Chondrocyte (in vitro differentiated cells): Measurements from ENCODE around the gene UBASH3B. TPM values are rescaled to one million over a fixed set of nuclear protein-coding genes. Genes with fewer than 3 reads are reported as not detected.

Experiments
- DNase-seq: peaks from one replicate; pipeline ENCODE4 v3.0.0; 2021; ENCODE audit warnings: mixed read lengths, low spot score
- H3K27ac Mint-ChIP-seq: one replicate; pipeline ENCODE4 v1.8.0; 2021; ENCODE audit warnings: mild to moderate bottlenecking, moderate library complexity, mixed read lengths; ENCODE audit not compliant: unreplicated experiment
- H3K27me3 Mint-ChIP-seq: 2 replicates; pipeline ENCODE4 v1.8.0; 2021; ENCODE audit warnings: low read depth, mixed read lengths
- H3K36me3 Mint-ChIP-seq: 2 replicates; pipeline ENCODE4 v1.8.0; 2021; ENCODE audit warnings: low read depth, mixed read lengths
- H3K4me1 Mint-ChIP-seq: 2 replicates; pipeline ENCODE4 v1.8.0; 2021; ENCODE audit warnings: low read depth, mild to moderate bottlenecking, mixed read lengths
- H3K4me3 Mint-ChIP-seq: one replicate; pipeline ENCODE4 v1.8.0; 2021; ENCODE audit warnings: mild to moderate bottlenecking, moderate library complexity, mixed read lengths; ENCODE audit not compliant: unreplicated experiment
- H3K9me3 Mint-ChIP-seq: 2 replicates; pipeline ENCODE4 v1.8.0; 2021; ENCODE audit warnings: low read depth, mixed read lengths
- CTCF ChIP-seq: fragments of 200-600 bp; sonication (generic); IDR thresholded peaks from 2 replicates; pipeline ENCODE4 v1.5.0; 2021; ENCODE audit warnings: antibody characterized with exemption, mild to moderate bottlenecking, moderate library complexity
- total RNA-seq: library from RNA; stranded (reverse); gene quantifications from 3 replicates; pipeline ENCODE4 v1.2.1, GENCODE V29; 2021

The UBASH3B gene
- total RNA-seq, 1 donor from 2014 or later: 14.4 TPM

- DNase-seq: no peak
- Mint-ChIP-seq H3K36me3 (no peaks in the 10 kb centered on the region), H3K27me3 (no peaks in the 10 kb centered on the region), H3K27ac (no peak overlapping the region), H3K4me3 (no peak overlapping the region), H3K4me1 (peaks cover 37% of the 10 kb centered on the region), H3K9me3 (no peaks in the 10 kb centered on the region)
- no peak for TF ChIP-seq CTCF
Observed at GRCh38 chr11:122804161-122804560, 148.6 kb downstream of the UBASH3B start.

- H3K27ac Mint-ChIP-seq: no peak overlapping the region
Observed at GRCh38 chr11:122804796-122805195, 149.3 kb downstream of the UBASH3B start.

GRCh38 chr11:122807731-122808477 lies 152.4 kb downstream of the UBASH3B start:
- H3K9me3 Mint-ChIP-seq: no peaks in the 10 kb centered on the region
- H3K27me3 Mint-ChIP-seq: no peaks in the 10 kb centered on the region
- TF ChIP-seq CTCF: no peak
- no peaks in the 10 kb centered on the region for H3K36me3 Mint-ChIP-seq
- peaks cover 45% of the 10 kb centered on the region for H3K4me1 Mint-ChIP-seq
- H3K4me3 Mint-ChIP-seq: no peak overlapping the region
- H3K27ac Mint-ChIP-seq: peak overlapping the region; percentile 49
- DNase-seq: no peak

More at GRCh38 chr11:122804796-122805195, 149.3 kb downstream of the UBASH3B start:
- TF ChIP-seq CTCF: no peak
- H3K27me3 Mint-ChIP-seq: no peaks in the 10 kb centered on the region
- peaks cover 43% of the 10 kb centered on the region for H3K4me1 Mint-ChIP-seq
- no peak for DNase-seq
- H3K4me3 Mint-ChIP-seq: no peak overlapping the region
- H3K9me3 Mint-ChIP-seq: no peaks in the 10 kb centered on the region
- H3K36me3 Mint-ChIP-seq: no peaks in the 10 kb centered on the region

- no peaks in the 10 kb centered on the region for H3K36me3 Mint-ChIP-seq
- TF ChIP-seq CTCF: peak; percentile 33
- H3K9me3 Mint-ChIP-seq: no peaks in the 10 kb centered on the region
- H3K27me3 Mint-ChIP-seq: no peaks in the 10 kb centered on the region
- no peak overlapping the region for H3K4me3 Mint-ChIP-seq
- H3K4me1 Mint-ChIP-seq: peaks cover 39% of the 10 kb centered on the region
- H3K27ac Mint-ChIP-seq: peak overlapping the region; percentile 34
- no peak for DNase-seq
Observed at GRCh38 chr11:122808478-122808869, 153.0 kb downstream of the UBASH3B start.

GRCh38 chr11:122809866-122810265 lies 154.3 kb downstream of the UBASH3B start:
- Mint-ChIP-seq H3K27ac (no peak overlapping the region), H3K4me3 (no peak overlapping the region), H3K4me1 (peaks cover 26% of the 10 kb centered on the region)

More at GRCh38 chr11:122809866-122810265, 154.3 kb downstream of the UBASH3B start:
- no peak for TF ChIP-seq CTCF
- no peak for DNase-seq
- H3K27me3 Mint-ChIP-seq: no peaks in the 10 kb centered on the region
- H3K9me3 Mint-ChIP-seq: no peaks in the 10 kb centered on the region
- H3K36me3 Mint-ChIP-seq: no peaks in the 10 kb centered on the region
